GM19455 (cell line): ENCODE measurements around the gene CRTC1.

Source experiments
- ATAC-seq: cut with Tn5 transposase; IDR thresholded peaks from one replicate; pipeline ENCODE4 v1.9.1; 2021; ENCODE audit not compliant: unreplicated experiment

The CRTC1 gene

GRCh38 chr19:18699403-18700054 lies 16.0 kb downstream of the CRTC1 start:
- no peak for ATAC-seq

GRCh38 chr19:18700501-18701249 lies 17.2 kb downstream of the CRTC1 start:
- ATAC-seq, result peak; percentile 74

GRCh38 chr19:18701250-18701608 lies 17.7 kb downstream of the CRTC1 start:
- no peak for ATAC-seq

- ATAC-seq, result no peak
Measured at GRCh38 chr19:18704054-18704453, 20.6 kb downstream of the CRTC1 start.

GRCh38 chr19:18704971-18705370 lies 21.5 kb downstream of the CRTC1 start:
- ATAC-seq, result no peak

GRCh38 chr19:18708452-18709231 lies 25.2 kb downstream of the CRTC1 start:
- ATAC-seq, result no peak

GRCh38 chr19:18709546-18709945 lies 26.1 kb downstream of the CRTC1 start:
- no peak for ATAC-seq

GRCh38 chr19:18710186-18710585 lies 26.7 kb downstream of the CRTC1 start:
- no peak for ATAC-seq

- ATAC-seq, result no peak
Measured at GRCh38 chr19:18710996-18711751, 27.7 kb downstream of the CRTC1 start.

- ATAC-seq, result no peak
Measured at GRCh38 chr19:18711893-18712292, 28.4 kb downstream of the CRTC1 start.

GRCh38 chr19:18712981-18713380 lies 29.5 kb downstream of the CRTC1 start:
- ATAC-seq, result no peak

- ATAC-seq, result no peak
Measured at GRCh38 chr19:18713550-18714117, 30.2 kb downstream of the CRTC1 start.

GRCh38 chr19:18715416-18715815 lies 31.9 kb downstream of the CRTC1 start:
- ATAC-seq, result no peak

GRCh38 chr19:18716857-18717256 lies 33.4 kb downstream of the CRTC1 start:
- no peak for ATAC-seq

- ATAC-seq, result no peak
Measured at GRCh38 chr19:18717601-18718000, 34.1 kb downstream of the CRTC1 start.

- no peak for ATAC-seq
Measured at GRCh38 chr19:18718015-18718526, 34.6 kb downstream of the CRTC1 start.

- ATAC-seq, result no peak
Measured at GRCh38 chr19:18718846-18719458, 35.5 kb downstream of the CRTC1 start.

GRCh38 chr19:18719541-18719940 lies 36.1 kb downstream of the CRTC1 start:
- no peak for ATAC-seq

- ATAC-seq, result no peak
Measured at GRCh38 chr19:18723871-18724377, 40.4 kb downstream of the CRTC1 start.
